ENCODE data around the gene RPS10.
"Not testable (repeated sequence)": the region's sequence is repeated elsewhere in the genome, so short reads cannot be mapped to it uniquely, and the experiment has no call there.

Gene RPS10

DNA sequence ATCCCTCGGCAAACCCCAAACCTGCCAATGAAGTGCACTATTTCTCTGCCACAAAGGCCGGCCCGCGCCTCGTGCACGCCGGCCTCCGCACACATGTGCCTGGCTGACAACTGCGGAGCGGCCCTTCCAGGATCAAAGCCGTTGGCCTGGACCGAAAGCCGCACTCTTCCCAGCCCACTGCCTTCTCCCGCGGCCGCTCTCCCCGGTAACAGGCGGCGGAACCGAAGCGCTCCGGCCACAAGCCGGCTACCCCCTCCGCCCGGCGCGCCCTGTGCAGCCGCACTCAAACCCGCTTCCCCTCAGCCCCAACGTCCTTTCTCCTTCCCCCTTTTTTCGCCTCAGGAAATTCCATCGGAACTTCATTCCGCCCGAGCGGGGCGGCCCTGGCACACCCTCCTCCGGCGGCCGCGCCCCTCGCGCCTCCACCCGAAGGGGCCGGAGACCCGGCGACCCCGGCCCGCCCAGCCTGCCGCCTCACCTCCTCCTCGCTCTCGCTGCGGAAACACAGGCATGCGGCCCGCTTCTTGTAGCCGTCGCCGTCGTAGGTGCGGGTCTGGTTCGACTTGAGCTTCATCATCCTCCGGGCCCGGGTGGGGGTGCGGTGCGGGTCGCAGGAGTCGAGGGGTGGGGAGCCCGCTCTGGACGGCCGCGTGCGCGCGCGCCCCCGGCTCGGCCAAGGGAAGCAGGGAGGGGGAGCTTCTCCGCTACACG is 33.9 kb downstream of the RPS10 start:
- DNase-seq = peak; percentile 42 to 63

- no peak for DNase-seq
These were observed 34.4 kb downstream of the RPS10 start for GRCh38 chr6:34391473-34391785.

DNA sequence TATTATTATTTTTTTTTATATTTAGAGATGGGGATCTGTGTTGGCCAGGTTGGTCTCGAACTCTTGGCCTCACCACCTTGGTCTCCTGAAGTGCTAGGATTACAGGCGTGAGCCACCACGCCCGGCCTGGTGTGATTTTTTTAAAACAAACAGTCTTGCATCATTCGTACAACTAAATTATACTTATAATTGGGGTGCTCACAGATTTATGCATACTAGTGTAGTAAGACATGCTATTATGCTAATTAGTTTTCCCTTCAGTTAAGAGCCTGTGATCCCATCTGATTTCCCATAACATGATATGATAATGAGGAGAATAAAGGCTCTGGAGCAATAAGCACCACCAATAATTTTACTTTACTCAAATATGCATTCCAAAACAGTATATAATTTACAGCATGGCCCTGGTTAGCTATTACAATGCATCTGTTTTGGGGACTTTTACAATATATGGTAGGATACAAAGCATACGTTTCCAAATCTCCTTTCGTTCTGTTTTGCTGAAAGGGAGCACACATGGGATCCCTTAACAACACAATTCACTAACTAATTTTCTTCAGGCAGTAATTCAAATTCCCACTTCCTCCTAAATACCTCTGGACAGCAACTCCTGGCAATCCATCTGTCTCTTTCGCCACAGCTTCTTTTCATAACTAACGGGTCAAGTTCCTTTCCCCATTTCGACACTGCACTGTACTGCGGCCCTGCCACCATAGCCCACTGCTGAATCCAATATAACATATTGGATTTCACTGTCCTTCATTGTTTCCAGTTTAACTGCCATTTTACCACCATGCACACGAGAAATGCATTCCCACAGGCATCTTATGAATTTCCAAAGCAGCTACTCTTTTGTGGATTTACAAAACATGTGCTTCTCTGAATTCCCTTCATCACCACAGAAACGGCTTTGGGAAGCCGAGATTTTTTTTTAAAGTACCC is 35.1 kb downstream of the RPS10 start:
- DNase-seq = no peak

DNA sequence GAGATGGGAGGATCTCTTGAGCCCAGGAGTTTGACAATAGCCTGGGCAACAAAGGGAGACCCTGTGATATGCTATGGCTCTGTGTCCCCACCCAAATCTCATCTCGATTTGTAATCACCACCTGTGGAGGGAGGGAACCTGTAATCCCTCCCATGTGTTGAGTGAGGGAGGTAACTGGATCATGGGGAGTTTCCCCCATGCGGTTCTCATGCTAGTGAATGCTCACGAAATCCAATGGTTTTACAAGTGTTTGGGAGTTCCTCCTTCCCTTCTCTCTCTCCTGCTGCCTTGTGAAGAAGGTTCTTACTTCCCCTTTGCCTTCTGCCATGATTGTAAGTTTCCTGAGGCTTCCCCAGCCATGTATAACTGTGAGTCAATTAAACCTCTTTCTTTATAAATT is 36.8 kb downstream of the RPS10 start:
- DNase-seq = no peak

DNA sequence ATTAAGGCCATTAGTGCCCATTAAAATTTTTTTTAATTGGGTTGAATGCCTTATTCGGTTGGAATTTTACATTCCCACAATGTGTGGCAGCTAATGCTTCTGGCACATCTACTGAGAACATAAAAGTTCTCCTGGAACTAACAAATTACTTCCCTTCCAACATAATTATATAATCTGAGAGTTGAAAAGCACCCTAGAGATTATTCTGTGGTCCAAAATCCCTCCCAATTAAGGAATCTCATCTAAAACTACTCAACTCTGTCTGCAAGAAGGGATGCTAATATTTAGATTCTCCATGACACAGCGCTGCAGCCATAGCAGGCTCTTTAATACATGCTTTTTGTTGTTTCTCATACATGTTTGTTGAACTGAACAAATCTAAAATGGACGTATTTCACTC is 37.4 kb downstream of the RPS10 start:
- DNase-seq = no peak

DNA sequence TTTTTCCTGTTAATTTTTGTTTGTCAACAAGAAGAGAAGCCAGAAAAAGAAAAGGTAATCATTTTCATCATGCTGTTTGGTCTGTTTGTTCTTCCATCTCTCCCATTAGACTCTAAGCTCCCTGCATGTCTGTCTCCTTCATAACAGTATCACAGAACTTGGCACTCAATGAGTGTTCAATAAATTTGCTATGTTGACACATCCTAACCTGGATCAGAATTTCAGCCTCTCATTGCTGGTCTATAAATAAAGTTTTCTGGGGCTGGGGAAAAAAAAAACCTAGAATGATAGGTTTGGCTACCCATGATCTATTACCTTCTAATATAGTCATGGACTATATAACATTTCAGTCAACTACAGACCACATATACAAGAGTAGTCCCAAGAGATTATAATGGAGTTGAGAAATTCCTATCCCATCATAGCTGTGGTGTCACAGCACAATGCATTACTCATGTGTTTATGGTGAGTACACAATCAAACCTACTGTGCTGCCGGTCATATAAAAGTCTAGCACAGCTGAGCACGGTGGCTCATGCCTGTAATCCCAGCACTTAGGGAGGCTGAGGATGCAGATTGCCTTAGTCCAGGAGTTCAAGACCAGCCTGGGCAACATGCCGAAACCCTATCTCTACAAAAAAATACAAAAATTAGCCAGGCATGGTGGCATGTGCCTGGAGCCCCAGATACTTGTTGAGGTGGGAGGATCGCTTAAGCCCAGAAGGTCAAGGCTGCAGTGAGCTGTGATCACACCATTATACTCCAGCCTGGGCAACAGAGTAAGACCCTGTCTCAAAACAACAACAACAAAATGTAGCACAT is 39.3 kb downstream of the RPS10 start:
- DNase-seq = no peak

DNA sequence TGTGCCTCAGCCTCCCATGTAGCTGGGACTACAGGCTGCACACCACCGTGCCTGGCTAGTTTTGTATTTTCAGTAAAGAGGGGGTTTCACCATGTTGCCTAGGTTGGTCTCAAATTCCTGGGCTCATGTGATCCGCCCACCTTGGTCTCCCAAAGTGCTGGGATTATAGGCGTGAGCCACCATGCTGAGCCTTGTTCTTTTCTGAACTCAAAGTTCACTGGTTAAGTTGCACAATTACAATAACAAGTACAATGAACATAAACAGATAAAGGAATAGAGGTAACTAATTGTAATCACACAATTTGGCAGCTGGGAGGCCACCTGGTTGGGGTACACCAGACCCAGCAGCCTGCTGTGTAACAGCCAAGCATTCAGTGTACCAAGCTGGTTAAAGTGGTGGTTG is 40.1 kb downstream of the RPS10 start:
- no peak for DNase-seq

- DNase-seq = no peak
These were observed 41.3 kb downstream of the RPS10 start for GRCh38 chr6:34384321-34385153.

- DNase-seq = no peak
These were observed 42.1 kb downstream of the RPS10 start for GRCh38 chr6:34383656-34384320.

- no peak for DNase-seq
These were observed 42.7 kb downstream of the RPS10 start for GRCh38 chr6:34383161-34383631.

DNA sequence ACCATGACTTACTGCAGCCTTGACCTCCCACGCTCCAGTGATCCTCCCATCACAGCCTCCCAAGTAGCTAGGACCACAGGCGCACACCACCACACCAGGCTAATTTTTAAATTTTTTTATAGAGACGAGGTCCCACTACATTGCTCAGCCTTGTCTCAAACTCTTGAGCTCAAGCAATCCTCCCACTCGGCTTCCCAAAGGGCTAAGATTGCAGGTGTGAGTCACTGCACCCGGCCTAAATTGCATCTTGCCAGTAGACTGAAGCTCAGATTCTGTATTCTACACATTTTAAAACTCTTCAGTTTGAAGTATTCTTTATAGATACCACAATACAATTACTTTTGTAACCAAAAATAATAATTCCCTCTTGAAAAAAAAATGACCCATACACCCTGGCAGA is 44.8 kb downstream of the RPS10 start:
- peak in 1 of 2 experiments; percentile 23 for DNase-seq

DNA sequence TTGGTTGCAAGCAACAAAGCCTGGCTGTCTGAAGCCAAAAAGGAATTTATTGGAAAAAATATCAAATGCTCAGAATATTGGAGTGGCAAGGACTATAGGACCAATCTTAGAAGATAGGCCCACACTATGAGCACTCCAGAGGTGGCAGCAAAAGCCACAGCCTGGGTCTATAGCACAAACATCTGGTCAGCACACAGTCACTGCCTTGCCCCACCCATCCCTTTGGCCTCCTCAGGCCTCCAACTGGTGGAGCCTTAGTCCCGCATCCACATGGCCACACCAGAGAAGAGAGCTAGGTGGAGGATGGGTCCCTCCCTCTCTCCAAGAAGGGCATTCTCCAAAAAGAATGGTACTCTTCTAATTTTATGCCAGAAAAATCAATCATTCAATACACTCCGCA is 47.4 kb downstream of the RPS10 start:
- DNase-seq = no peak

DNA sequence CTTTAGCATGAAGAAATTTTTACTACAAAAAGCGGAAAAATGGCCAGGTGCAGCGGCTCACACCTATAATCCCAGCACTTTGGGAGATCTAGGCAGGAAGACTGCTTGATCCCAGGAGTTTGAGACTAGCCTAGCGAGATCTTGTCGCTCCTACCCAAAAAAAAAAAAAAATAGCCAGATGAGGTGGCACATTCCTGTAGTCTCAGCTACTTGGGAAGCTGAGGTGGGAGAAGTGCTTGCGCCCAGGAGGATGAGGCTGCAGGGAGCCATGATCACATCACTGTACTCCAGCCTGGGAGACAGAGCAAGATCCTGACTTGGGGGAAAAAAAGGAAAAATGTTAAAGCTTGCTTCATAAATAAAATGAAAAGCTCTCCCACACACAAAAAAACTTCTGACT is 47.9 kb downstream of the RPS10 start:
- DNase-seq = no peak

GRCh38 chr6:34377571-34377970 is 48.3 kb downstream of the RPS10 start:
- DNase-seq = not testable (repeated sequence)

GRCh38 chr6:34375833-34376232 is 50.0 kb downstream of the RPS10 start:
- no peak for DNase-seq

DNA sequence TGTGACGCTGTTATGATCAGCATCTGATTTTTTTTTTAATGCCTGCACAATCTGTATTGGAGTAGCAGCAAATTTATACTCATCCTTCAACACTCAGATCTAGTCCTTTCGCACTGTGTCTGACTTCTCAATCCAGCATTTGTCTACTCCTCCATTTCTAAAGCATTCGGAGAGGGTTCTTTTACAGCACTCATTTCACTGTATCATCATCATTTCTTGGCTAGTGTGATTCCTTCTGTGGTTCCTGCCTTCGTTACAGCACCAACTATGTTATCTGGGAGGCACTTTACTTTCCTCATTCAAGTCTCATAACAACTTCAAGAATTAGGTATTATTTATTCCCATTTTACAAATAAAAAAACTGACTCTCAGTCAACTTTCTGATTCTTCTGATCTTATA is 51.4 kb downstream of the RPS10 start:
- DNase-seq = no peak

GRCh38 chr6:34374069-34374468 is 51.8 kb downstream of the RPS10 start:
- DNase-seq = no peak

GRCh38 chr6:34373511-34373910 is 52.4 kb downstream of the RPS10 start:
- no peak for DNase-seq

DNA sequence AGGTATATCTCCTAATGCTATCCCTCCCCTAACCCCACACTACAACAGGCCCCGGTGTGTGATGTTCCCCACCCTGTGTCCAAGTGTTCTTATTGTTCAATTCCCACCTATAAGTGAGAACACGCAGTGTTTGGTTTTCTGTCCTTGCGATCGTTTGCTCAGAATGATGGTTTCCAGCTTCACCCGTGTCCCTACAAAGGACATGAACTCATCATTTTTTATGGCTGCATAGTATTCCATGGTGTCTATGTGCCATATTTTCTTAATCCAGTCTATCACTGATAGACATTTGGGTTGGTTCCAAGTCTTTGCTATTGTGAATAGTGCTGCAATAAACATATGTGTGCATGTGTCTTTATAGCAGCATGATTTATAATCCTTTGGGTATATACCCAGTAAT is 54.0 kb downstream of the RPS10 start:
- not testable (repeated sequence) for DNase-seq

DNA sequence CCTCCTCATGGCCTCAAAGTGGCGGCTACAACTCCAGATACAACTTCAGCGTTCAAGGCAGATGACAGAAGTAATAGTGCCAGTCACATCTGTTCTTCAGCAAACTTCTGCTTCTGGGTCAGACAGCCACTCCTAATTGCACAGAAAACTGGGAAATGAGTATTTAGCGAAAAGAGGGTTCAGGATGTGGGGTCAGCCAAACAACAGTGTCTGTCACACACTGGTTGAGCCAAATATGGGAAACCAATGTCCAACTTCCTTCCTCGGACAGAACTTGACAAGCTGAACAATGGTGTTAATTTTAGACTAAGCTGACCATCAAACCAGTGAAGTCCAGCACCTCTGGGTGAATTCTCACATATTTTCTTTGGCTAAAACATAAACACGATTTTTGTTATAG is 55.5 kb downstream of the RPS10 start:
- DNase-seq = no peak

DNA sequence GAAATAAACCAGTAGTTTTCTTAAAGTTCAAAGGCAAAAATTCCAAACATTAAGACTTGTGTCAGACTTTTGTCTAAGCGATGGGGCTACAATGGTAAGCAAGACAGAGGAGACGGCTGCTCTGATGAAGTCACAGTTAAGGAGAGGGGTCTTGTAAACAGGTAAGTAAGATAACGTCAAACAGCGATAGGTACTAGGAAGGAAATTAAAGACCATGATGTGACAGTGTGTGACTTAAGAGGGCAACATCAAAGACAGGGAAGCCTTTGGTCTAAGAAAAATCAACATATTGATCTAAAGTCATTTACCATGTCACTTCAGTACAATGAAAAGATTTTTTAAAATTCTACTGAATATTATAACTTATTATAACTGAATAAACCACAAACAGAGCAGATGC is 56.5 kb downstream of the RPS10 start:
- no peak for DNase-seq

All from stimulated activated CD4-positive, alpha-beta T cell treated with anti-CD3 and anti-CD28 coated beads, Interleukin-4, amount 100 ng/mL, for 4 hours (primary cell).